SW480 (cell line): ENCODE data around the gene BANP.
"Not testable (repeated sequence)": the region's sequence is repeated elsewhere in the genome, so short reads cannot be mapped to it uniquely, and the experiment has no call there.

Source experiments
- DNase-seq: peaks from one replicate; pipeline ENCODE4 v3.0.0-alpha.2; 2016; ENCODE audit warnings: low spot score

The BANP gene

DNA sequence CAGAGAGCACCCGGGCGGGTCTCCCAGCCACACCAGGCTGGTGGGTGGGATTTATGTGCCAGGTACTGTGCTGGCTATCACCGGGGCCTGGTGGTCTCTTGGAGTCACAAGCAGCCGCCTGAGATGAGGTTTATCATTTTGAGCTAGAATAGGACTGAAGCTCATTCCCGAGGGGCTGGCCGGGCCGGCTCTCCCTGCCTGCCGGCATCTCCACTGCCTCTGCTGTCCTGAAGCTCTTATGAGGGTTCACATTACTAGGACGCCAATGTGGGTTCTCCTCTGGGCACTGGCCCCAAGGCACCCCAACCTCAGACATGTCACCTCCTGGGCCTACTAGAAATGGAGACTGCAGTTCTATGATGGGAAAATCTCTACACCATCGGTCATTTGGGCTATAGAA is 137.4 kb downstream of the BANP start:
- not testable (repeated sequence) for DNase-seq

DNA sequence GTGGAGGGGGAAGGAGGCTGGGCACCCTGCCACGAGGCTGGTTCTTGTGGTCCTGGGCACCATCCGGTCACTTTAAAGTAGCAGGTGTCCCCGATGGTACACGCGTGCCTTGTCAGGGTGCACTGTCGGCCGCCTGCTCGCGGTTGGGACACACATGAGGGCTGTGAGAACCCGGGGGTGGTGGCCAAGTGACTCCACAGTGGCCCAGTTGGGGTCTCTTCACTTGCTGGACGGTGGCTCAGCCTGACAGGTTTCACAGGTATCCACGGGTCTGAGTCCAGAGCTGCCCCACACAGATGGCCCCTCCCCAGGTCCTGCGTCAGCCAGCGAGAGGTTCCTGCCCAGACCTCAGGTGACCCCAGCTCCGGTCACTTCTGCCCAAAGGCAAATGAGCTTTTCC is 137.8 kb downstream of the BANP start:
- DNase-seq, result not testable (repeated sequence)

- DNase-seq, result not testable (repeated sequence)
These were observed 138.6 kb downstream of the BANP start for GRCh38 chr16:88089632-88090376.

DNA sequence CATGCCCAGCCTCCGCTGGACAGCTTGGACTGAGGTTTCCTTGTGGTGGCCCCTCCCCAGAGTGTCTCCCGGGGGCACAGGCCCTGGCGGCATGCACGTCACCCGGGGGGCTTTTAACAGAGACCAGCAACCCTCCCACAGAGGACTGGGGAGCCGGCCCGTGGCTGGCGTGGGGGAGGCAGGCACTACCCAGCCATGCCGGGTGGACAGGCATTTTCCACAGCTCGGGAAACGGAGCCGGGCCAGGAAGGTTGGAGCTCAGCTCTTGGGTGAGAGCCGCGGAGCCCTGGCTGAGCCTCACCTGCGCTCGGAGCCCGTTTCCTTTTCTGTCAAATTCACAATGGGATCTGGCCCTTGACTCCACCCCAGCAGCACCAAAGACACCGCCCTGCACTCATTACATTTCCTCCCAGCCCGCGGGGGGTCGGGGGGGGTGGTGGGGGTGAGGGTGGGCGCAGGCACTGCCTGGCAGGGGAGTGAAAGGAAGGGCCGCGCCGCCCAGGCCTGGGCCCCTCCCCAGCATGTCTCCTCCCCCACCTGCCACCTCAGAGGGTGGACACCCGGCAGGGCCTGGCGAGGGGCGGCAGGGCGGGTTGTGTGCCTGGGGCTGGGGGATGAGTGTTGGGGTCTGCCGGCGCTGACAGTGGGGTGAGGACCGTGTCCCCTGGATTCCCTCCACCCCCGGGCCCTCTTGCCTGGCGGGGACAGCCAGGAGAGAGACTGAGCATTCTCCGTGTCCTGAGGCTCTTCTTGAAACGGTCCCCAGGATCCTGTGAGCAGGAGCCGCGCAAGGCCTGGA is 139.3 kb downstream of the BANP start:
- DNase-seq, result not testable (repeated sequence)

- DNase-seq, result not testable (repeated sequence)
These were observed 140.2 kb downstream of the BANP start for GRCh38 chr16:88091221-88091971.

- DNase-seq, result not testable (repeated sequence)
These were observed 140.7 kb downstream of the BANP start for GRCh38 chr16:88091972-88092302.

DNA sequence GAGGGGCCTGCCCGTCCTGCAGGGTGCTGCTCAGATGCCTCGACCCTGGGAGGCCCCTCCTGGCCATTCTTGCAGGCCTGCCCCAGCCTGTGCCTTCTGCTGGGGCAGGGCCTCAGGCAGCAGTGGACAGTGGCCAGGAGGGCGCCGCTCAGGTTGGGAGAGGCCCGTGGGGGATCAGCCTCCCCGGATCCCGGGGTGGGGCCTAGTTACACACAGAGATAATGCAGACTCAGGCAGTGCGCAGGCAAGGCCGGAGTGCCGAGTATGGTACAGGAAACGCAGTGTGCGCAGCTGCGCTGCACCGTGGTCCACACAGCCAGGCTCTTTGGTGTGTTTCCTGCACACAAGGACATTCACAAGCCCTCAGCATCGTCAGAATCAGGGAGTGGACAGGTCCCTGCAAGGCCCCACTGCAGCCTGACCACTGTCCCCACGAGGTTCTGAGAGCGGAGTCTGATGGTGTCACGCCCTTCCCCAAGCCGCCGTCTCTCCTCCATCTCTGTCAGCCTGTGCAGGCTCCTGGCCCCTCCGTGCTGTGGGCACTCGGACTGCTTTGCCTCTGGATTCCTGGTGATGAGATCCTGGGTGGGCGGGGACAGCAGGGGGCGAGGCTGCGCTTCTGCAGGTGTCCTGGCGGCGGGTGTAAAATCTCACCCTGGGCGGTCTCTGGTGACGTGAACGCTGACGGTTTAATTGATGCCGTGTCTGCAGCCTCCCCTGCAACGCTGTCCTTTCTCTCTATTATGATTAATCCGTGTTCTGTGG is 141.7 kb downstream of the BANP start:
- DNase-seq, result not testable (repeated sequence)

DNA sequence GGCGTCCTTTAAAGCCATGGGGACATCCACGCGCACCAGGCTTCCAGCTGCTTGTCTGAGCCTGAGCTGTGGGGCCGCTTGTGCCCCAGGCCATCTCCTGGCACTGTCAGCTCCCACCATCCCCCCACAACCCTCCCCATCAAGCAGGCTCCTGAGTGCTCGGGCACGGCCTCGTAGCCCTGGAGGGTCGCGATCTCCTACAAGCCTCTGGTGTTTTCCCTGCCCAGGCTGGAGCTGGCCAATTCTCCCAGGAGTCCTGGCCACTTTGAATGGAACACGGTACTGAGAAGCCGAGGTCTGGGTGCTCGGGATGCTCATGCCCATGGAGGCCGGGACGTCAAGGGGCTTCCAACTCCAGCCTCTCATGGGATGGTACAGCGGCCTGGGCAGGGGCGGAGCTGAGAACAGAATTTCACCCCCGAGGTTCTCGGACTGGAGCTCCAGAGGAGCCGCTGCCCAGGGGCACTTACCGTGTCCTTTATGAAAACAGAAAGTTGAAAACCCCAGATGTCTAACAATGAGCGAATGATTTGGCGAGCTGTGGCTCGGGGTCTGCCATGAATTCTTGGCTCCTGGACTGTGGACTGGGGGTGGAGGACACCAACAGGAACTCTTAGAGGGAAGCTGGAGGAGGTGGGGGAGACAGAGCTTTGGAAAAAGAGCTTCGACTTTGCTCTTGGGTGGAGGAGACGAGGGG is 142.5 kb downstream of the BANP start:
- not testable (repeated sequence) for DNase-seq

DNA sequence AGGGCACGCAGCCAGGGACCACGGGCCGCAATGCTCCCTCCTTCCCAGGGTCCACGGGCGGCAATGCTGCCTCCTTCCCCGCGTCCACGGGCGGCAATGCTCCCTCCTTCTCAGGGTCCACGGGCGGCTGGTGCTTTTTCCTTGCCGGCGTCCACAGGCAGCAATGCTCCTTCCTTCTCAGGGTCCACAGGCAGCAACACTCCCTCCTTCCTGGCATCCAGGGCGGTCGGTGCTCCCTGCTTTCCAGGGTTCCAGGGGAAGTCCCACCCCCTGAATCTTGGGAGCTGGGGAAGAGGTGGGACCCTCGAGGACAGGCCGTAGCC is 143.0 kb downstream of the BANP start:
- not testable (repeated sequence) for DNase-seq

- not testable (repeated sequence) for DNase-seq
These were observed 143.7 kb downstream of the BANP start for GRCh38 chr16:88094900-88095299.

DNA sequence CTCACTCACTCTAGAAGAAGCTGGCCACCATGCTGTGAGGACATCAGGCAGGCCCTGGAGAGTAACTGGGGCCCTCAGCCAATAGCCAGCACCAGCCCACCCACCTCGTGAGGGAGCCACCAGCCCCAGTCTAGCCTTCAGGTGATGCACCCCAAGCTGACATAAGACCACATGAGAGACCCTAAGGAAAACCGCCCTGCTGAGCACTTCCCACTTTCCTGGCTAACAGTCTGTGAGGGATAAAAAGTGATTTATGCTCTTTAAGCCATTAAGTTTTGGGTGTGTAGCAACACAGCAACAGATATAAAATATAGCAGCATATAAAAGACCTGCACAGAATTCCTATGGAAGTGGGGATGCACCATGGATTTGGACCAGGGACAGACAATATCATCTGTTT is 145.4 kb downstream of the BANP start:
- not testable (repeated sequence) for DNase-seq

DNA sequence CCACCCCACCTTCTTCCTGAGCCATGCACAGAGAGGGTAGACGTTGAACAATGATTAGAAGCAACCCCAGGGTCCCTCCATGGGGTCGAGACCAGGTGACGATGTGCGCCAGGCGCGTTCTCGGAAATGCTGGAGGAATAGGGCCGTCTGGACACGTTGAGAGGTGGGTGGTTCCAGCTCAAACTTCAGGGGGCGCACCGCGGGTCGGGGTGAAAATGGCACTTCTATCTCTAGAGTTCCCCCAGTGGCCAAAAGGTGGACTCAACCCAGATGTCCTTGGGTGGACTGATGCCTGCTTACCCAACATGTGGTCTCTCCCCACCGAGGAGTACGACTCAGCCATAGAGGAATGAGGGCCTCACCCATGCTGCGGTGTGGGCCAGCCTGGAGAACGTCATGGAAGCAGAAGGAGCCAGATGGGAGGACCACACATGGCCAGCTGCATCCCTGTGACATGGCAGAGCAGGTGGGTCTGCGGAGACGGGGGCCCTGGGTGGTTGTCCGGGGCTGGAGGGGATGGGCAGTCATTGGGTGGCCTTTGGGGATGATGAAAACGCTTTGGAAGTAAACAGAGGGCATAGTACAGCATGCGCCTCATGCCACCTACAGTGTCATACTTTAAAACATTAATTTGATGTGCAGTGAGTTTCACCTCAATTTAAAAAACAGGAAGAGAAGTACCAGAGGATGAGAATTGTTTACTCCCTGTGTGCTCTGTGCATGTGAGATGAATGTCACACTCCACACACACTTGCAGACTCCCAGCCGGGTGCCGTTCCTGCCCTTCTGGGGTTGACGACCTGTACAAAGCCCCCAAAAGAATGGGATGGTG is 147.7 kb downstream of the BANP start:
- DNase-seq, result peak; percentile 26

GRCh38 chr16:88099563-88099890 is 148.3 kb downstream of the BANP start:
- no peak for DNase-seq

DNA sequence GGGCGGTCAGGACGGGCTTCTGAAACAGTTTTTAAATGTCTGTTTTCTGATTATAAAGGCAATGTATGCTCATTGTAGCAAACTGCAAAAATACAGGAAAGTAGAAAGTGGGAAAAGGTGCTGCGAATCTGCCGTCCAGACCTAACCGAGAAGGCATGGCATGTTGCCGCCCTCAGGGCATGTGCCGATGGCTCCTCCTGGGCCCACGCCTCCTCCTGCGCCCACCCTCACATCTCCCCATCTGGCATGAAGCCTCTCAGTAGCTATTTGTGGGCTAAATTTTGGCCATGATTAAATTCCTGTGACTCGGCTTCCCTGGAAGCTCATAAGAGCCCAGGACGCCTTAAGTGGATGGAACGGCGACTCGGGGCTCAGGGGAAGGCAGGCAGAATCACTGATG is 148.7 kb downstream of the BANP start:
- DNase-seq, result not testable (repeated sequence)

DNA sequence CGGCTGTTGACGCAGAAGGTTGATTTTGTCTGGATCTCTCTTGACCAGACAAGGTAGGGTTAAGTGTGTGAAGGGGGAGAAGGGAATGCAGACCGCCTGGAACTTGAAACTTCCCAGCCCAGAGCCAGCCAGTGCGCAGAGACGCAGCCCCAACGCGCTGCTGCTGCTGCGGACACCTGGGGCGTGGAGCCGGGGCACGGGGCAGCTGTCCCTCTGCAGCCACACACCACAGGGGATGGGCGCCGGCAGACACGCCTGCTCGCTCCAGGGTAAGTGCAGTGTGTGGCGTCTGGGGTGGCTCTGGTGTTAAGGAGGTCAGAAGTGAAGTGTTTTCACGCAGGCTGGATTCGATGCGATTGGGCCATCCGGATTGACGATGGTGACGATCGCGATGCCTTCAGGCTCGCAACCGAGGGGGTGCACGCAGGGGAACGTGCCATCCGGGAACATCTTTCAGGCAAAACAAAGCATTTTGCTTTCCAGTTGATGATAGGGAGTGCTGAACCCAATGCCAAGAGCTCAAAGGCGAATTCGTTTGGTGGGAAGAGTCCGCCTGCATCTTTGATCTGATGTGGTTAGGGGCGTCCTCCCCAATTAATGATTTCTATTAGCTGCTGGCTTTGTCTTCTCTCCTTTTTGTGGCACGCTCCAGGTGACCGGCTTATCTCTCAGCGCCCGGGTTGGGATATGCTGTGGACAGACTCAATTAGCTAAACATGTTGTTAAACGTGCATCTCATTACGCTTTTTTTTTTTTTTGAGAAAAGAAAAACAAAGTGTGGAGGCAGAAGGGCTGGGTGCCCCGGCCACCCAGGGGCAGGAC is 149.8 kb downstream of the BANP start:
- not testable (repeated sequence) for DNase-seq

DNA sequence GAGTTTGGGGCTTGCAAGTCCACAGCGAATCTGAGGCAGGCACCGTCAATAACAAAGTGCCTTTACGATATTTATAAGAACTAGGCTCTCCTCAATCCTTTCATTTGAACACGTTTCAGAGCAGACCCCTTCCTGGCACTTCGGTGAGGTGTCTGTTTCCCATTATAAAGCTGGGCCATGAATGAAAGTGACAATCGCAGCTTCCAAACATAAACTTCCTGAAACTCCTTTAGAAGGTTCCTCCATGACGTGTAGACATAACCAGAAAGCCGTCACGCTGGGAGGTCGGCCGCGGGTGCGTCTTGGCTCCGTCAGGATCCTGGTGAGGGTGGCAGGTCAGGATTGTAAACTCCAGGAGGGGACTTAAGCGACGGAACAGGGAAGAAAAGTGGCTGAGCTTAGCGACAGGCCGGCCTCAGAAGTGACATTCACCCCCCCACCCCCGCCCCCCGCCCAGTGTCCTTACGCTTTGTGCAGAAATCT is 150.4 kb downstream of the BANP start:
- DNase-seq, result not testable (repeated sequence)

- no peak for DNase-seq
These were observed 151.4 kb downstream of the BANP start for GRCh38 chr16:88102597-88102996.

DNA sequence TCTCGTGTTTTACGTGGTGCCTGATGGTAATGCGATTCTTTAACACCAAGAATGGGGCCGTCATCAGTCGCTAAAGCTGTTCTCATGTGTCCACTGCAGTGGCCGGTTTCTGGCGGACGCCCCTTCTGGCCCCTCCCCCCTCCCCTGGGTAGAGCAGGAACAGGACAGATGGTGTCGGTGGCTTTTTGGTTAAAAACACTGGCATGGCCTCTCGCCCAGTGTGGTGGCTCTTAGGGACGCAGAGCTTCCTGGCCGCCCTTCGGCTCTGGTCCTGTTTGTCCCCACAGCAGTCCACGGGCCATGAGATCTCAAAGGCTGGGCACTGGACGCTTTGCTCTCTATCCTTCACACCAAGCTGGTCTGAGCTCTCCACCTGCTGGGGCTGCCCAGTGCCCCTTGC is 151.8 kb downstream of the BANP start:
- DNase-seq, result no peak

- no peak for DNase-seq
These were observed 152.5 kb downstream of the BANP start for GRCh38 chr16:88103581-88104188.
